GM10248 (cell line): ENCODE data around the gene PLEKHM3.

Source experiments
- CTCF ChIA-PET: fragments of 300-600 bp; sonication (Branson Sonifier 250); formaldehyde crosslinking; extraction: SDS; loops from one replicate; lab custom pipeline; 2021; ENCODE audit warnings: antibody characterized with exemption; lab: Yijun Ruan, JAX
- POLR2A ChIA-PET: fragments of 350-650 bp; sonication (Branson Sonifier 250); formaldehyde crosslinking; extraction: SDS; loops from one replicate; lab custom pipeline; 2020; ENCODE audit warnings: antibody characterized with exemption; lab: Yijun Ruan, JAX
- DNase-seq: peaks from one replicate; pipeline ENCODE4 v3.0.0; 2012; ENCODE audit errors: extremely low spot score
- TF ChIP-seq, protein P1 (sequence below): IDR thresholded peaks from 2 replicates; pipeline ENCODE4 v1.5.1; 2012; ENCODE audit warnings: mild to moderate bottlenecking, low read depth; ENCODE audit errors: extremely low read depth, missing control alignments, control extremely low read depth

PLEKHM3 gene

DNA sequence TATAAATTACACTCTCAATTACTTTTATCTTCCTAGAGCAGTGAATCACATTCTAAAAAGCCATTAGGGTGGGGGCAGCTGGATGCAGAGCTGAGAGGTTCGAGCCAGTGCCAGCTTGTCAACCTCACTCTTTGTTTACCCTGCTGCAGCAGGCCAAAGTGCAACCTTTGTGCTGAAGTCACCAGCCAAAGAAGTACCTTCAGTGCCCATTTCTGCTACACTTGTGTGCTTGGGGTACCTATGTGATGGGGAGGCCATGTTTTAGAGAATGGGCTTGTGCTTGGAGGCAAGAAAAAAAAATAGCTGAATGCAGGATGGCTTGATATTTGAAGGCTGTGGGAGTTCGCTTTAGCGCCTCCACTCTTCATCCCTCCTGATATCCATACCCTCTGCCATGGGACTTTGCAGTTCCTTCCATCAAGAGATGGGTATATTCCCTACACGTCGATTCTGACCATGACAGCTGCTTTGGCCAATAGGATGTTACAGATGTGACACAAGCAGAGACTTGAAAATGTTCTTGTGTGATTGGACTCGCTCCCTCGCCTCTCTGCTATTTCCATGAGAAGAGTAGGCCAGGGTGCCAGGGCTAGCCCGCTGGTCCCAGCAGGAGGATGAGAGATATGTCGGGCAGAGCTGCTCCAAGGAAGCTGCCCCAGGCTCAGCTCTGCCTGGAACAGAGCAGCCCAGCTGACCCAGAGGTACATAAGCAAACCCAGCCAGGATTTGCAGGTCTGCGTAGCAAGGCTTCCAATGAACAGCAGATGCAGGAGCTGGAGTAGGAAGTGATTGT, 242.9 kb downstream of the PLEKHM3 start:
- POLR2A ChIA-PET: no interaction called here
- TF ChIP-seq, protein P1, sequence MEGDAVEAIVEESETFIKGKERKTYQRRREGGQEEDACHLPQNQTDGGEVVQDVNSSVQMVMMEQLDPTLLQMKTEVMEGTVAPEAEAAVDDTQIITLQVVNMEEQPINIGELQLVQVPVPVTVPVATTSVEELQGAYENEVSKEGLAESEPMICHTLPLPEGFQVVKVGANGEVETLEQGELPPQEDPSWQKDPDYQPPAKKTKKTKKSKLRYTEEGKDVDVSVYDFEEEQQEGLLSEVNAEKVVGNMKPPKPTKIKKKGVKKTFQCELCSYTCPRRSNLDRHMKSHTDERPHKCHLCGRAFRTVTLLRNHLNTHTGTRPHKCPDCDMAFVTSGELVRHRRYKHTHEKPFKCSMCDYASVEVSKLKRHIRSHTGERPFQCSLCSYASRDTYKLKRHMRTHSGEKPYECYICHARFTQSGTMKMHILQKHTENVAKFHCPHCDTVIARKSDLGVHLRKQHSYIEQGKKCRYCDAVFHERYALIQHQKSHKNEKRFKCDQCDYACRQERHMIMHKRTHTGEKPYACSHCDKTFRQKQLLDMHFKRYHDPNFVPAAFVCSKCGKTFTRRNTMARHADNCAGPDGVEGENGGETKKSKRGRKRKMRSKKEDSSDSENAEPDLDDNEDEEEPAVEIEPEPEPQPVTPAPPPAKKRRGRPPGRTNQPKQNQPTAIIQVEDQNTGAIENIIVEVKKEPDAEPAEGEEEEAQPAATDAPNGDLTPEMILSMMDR: no peak
- DNase-seq: no peak
- CTCF ChIA-PET: interaction anchor here (1.3 to 2.4 kb wide), 2 partner anchors 9 to 37 kb away, joined by 4 to 8 read pairs; no protein-coding TSS in a partner anchor

DNA sequence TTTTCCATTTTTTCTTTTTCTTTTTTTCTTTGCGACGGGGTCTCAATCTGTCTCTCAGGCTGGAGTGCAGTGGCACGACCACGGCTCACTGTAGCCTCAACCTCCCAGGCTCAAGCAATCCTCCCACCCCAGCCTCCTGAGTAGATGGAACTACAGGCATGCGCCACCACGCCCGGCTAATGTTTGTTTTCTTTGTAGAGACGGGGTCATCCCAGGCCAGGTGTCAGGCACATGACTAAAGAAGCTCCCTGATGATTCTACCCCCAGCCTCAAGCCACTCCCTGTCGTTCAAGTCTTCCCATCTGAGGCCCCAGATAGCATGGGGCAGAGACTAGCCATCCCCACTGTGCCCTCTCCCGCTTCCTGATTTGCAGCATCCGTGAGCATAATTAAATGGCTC, 245.8 kb downstream of the PLEKHM3 start:
- CTCF ChIA-PET: no interaction called here
- no peak for DNase-seq
- TF ChIP-seq, protein P1: no peak
- POLR2A ChIA-PET: no interaction called here

DNA sequence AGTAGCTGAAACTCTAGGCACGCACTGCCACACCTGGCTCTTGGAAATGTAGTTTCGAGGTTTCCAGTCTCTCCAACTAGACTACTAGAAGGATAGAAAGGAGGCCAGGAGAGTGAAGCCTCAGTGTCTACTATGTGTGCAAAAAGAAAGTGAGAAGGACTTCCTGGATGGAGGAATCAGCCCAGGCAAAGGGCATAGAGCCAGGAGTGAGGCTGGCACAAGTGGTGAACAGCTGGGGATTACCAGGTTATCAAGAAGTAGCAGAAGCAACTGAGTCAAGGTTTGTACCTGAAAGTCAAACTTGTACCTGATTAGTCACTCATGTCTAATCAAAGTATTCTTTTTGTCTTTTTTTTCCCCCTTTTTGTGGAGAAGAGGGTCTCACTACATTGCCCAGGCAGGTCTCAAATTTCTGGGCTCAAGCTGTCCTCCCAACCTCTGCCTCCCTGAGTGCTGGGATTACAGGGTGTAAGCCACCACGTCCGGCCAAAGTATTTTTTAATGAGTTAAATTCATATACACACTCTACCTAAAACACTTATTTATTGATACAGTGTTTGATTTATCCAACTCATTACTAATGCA, 246.9 kb downstream of the PLEKHM3 start:
- TF ChIP-seq, protein P1: no peak
- CTCF ChIA-PET: no interaction called here
- no peak for DNase-seq
- POLR2A ChIA-PET: no interaction called here

DNA sequence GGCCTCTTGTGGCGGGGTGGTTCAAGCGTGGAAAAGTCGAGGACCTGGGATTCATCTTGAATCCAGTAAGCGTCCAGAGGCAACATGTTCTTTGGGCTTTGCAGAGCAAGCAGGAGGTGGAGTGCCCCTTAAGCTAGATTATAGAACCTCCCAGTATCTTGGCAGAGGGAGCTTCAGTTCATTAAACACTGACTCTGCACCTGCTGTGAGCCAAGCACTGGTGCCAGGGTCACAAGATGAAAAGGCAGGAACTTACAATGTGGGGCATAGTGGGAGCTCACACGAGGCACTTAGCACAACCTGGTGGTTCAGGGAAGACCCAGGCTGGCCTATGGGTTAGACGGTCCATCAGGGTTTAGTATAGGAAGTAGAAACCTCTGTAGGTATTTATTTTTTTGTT, 248.2 kb downstream of the PLEKHM3 start:
- POLR2A ChIA-PET: no interaction called here
- CTCF ChIA-PET: no interaction called here
- DNase-seq: no peak
- TF ChIP-seq, protein P1: no peak

DNA sequence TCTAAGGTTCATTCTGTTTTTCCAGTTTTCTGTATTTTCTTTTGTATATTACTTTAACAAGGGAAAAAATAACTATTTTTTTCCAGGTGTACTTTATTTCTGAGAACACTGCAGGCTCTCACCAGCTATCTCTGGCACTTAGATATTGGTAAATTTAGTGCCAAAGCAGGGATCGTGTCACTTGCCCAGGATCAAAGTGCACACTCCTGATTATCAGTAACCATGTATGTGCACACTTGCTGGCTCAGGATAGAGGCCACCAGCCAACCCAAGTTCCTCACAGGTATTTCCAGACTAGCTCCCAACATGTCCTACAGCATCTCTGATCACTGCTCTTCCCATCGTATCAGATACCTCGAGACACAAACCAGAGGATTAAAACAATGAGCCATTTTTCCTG, 249.9 kb downstream of the PLEKHM3 start:
- POLR2A ChIA-PET: no interaction called here
- DNase-seq: no peak
- CTCF ChIA-PET: interaction anchor here (0.7 to 1.5 kb wide), 6 partner anchors 9 to 265 kb away, joined by 3 to 4 read pairs (median 3); no protein-coding TSS in a partner anchor
- TF ChIP-seq, protein P1: no peak

DNA sequence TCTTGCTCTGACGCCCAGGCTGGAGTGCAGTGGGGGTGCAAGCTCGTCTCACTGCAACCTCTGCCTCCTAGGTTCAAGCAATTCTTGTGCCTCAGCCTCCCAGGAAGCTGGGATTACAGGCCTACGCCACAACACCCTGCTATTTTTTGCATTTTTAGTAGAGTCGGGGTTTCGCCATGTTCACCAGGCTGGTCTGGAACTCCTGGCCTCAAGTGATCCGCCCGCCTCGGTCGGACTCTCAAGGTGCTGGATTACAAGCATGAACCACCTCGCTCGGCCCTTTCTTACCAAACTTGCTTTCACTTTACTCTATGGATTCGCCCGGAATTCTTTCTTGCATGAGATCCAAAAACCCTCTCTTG, 252.5 kb downstream of the PLEKHM3 start:
- ChIA-PET POLR2A (no interaction called here), CTCF (no interaction called here)
- TF ChIP-seq, protein P1: no peak
- DNase-seq: no peak
